A549 (cell line): Measurements from ENCODE around the gene ACOT7. TPM values are rescaled to one million over a fixed set of nuclear protein-coding genes. Genes with fewer than 3 reads are reported as not detected.
"Not testable (repeated sequence)": the region's sequence is repeated elsewhere in the genome, so short reads cannot be mapped to it uniquely, and the experiment has no call there.

Source experiments
- ATAC-seq, 2 experiments: fragments of 200-7000 bp in 1 of 2; fragments of >200 bp in 1 of 2; cut with Nextera tagmentation in 1 of 2; cut with Tn5 transposase in 1 of 2; 3 replicates each; pipeline versions ENCODE4 v1.8.0 to v1.9.1; 2018 to 2020; ENCODE audit warnings: mild to moderate bottlenecking in 1 of 2, moderate library complexity in 1 of 2
- CTCF ChIA-PET: fragments of 300-600 bp; sonication (Branson Sonifier 250); formaldehyde crosslinking; extraction: SDS; loops from one replicate; lab custom pipeline; 2021; ENCODE audit warnings: antibody characterized with exemption, inconsistent platforms; lab: Yijun Ruan, JAX
- POLR2A ChIA-PET: fragments of 350-600 bp; formaldehyde crosslinking; extraction: SDS; loops from one replicate; lab custom pipeline; 2021; ENCODE audit warnings: antibody characterized with exemption, inconsistent platforms; lab: Yijun Ruan, JAX
- DNase-seq, 2 experiments: peaks; one replicate each; pipeline versions ENCODE4 v3.0.0 to v3.0.0-alpha.2; 2011 to 2016; ENCODE audit warnings: low read depth in 1 of 2, low spot score in 1 of 2
- FAIRE-seq: peaks from 2 replicates; lab custom pipeline; 2011; peaks lifted over from hg19 to GRCh38; lab: Jason Lieb, UNC
- H3K27ac ChIP-seq, 2 experiments: fragments of >200 bp; sonication (Bioruptor Twin); formaldehyde crosslinking; 3 replicates each; pipeline ENCODE4 v1.5.1; 2016 to 2017
- H3K4me1 ChIP-seq: fragments of >200 bp; sonication (Bioruptor Twin); formaldehyde crosslinking; 3 replicates; pipeline ENCODE4 v1.6.1; 2016
- H3K4me2 ChIP-seq: fragments of >200 bp; sonication (Bioruptor Twin); formaldehyde crosslinking; 3 replicates; pipeline ENCODE4 v1.6.1; 2016
- H3K4me3 ChIP-seq: fragments of >200 bp; sonication (Bioruptor Twin); formaldehyde crosslinking; 3 replicates; pipeline ENCODE4 v1.5.1; 2016
- H3K9me3 ChIP-seq: fragments of >200 bp; sonication (Bioruptor Twin); formaldehyde crosslinking; 3 replicates; pipeline ENCODE4 v1.6.1; 2016
- CBX8 ChIP-seq: fragments of 200-600 bp; sonication (generic); IDR thresholded peaks from 2 replicates; pipeline ENCODE4 v1.6.1; 2016
- EP300 ChIP-seq, 2 experiments: fragments of >200 bp; sonication (Bioruptor Twin); formaldehyde crosslinking; IDR thresholded peaks; 2 replicates in 1 of 2; 3 replicates in 1 of 2; pipeline ENCODE4 v1.6.1; 2016 to 2017
- MAFK ChIP-seq: fragments of 450-650 bp; IDR thresholded peaks from 2 replicates; pipeline ENCODE4 v1.6.1; 2014; ENCODE audit not compliant: partially characterized antibody
- MAX ChIP-seq: IDR thresholded peaks from 2 replicates; pipeline ENCODE4 v1.6.1; 2012
- RARB ChIP-seq: fragments of 250-450 bp; sonication (Bioruptor Pico); IDR thresholded peaks from 2 replicates; pipeline ENCODE4 v1.8.0; 2021; ENCODE audit warnings: mild to moderate bottlenecking, moderate library complexity
- SMC3 ChIP-seq: fragments of >200 bp; sonication (Bioruptor Twin); formaldehyde crosslinking; IDR thresholded peaks from 3 replicates; pipeline ENCODE4 v1.6.1; 2018; ENCODE audit warnings: inconsistent platforms
- USF2 ChIP-seq: fragments of 450-650 bp; IDR thresholded peaks from 2 replicates; pipeline ENCODE4 v1.6.1; 2014; ENCODE audit warnings: antibody characterized with exemption
- WGBS: methylation state at CpG from one replicate; pipeline ENCODE4 v1.1.6; 2017; ENCODE audit errors: missing lambda C conversion rate; 5-methylcytosine and 5-hydroxymethylcytosine counted together
- polyA plus RNA-seq, 4 experiments: library from polyadenylated mRNA; depleted of rRNA in 3 of 4; stranded (reverse); fragments of >200 nt; fragmentation: RNase III in 1 of 4; extraction: RNeasy Plus Mini Kit Qiagen cat#74134 plus additional on column Dnase treatment in 1 of 4; gene quantifications; 2 replicates in 3 of 4; 3 replicates in 1 of 4; pipeline ENCODE4 v1.2.3, GENCODE V29; 2011 to 2017
- small RNA-seq, 6 experiments: library from RNA; depleted of rRNA; stranded (forward); fragments of <200 nt; gene quantifications; one replicate each; pipeline ENCODE3, GENCODE V24; 2012
- TF ChIP-seq, protein P1 (sequence below): fragments of >200 bp; sonication (Bioruptor Twin); formaldehyde crosslinking; IDR thresholded peaks from 3 replicates; pipeline ENCODE4 v1.6.1; 2016

Gene ACOT7
- polyA plus RNA-seq, 2 of the 4 experiments (the other 2 are of a cell fraction): 48.0 to 49.6 TPM

GRCh38 chr1:6219641-6220040 lies 173.9 kb downstream of the ACOT7 start:
- H3K4me2 ChIP-seq, H3K4me1 ChIP-seq, H3K4me3 ChIP-seq, H3K27ac ChIP-seq, POLR2A ChIA-PET, FAIRE-seq, DNase-seq, H3K9me3 ChIP-seq, ATAC-seq: not testable (repeated sequence)
- CTCF ChIA-PET: interaction anchor here (1.7 to 2.0 kb wide), 2 partner anchors 15 to 17 kb away, joined by 4 to 6 read pairs; no protein-coding TSS in a partner anchor
- WGBS: 91% methylated on average over 9 of the region's 11 CpGs

DNA sequence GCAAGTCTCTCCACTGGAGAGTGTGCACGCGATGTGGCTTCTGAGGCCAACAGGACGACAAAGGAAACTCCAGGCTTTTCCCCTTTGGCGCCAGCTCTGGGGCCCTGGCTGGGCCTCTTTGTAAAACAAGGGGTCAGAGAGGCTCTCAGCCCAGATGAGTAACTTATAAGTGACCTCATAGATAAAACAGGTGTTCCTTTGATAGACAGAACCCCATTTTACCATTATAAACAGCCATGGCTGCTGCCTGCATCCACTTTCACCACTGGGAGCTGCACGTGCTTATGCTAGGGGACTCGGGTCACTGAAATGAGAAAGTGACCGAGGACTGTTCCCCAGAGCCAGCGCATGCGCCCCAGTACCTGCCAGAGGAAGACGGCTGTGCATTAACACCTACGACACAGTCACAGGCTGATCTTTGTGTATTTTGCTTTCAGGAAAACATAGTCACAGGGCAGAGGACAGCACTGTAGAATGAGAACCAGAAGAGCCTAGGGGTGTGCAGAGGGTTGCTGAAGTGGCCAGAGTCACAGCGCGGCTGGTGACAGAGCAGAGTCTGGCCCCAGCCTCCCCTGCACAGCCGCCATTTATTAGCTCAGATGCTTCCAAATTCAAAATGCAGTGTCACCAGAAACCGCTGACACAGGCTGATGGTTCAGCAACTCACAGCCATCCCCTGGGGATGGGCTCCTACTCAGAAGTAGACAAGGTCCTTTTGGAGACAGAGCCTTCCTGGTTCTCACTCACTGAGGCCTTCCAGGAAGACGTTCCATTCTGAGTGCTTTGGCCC lies 175.0 kb downstream of the ACOT7 start:
- ATAC-seq: 0 out of 6 replicates have a peak, but pooled peaks of 1 of the 2 experiments have one; percentile 23
- DNase-seq: no peak
- no peak for FAIRE-seq
- TF ChIP-seq RARB (no peak), CBX8 (no peak), USF2 (no peak), MAX (no peak), EP300 (IDR thresholded peaks at IDR 0.05) (no peak), SMC3 (no peak), MAFK (peak; percentile 40)
- TF ChIP-seq, protein P1, sequence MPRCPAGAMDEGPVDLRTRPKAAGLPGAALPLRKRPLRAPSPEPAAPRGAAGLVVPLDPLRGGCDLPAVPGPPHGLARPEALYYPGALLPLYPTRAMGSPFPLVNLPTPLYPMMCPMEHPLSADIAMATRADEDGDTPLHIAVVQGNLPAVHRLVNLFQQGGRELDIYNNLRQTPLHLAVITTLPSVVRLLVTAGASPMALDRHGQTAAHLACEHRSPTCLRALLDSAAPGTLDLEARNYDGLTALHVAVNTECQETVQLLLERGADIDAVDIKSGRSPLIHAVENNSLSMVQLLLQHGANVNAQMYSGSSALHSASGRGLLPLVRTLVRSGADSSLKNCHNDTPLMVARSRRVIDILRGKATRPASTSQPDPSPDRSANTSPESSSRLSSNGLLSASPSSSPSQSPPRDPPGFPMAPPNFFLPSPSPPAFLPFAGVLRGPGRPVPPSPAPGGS: no peak
- POLR2A ChIA-PET: interaction anchor here (0.6 kb wide), 1 partner anchor 358 kb away, joined by 3 read pairs; no protein-coding TSS in a partner anchor
- Histone ChIP-seq H3K9me3 (no peaks in the 10 kb centered on the region), H3K27ac (no peak overlapping the region), H3K4me3 (no peak overlapping the region), H3K4me2 (no peak overlapping the region), H3K4me1 (no peaks in the 10 kb centered on the region)
- WGBS: 93% methylated on average over 16 of the region's 16 CpGs
- CTCF ChIA-PET: no interaction called here

Small RNA genes within 50 kb of the gene (small RNA-seq; reads per million reads assigned to genes)
- 0 reads per million in 6 experiments for gene MIR4252

Other genes starting within 250 kb of the ACOT7 start
- 0.17 and 0.21 TPM in 2 replicates for gene CHD5, start 213.4 kb downstream of the ACOT7 start, polyA plus RNA-seq (2011; rRNA removed)
- 0.44 to 0.66 TPM (median 0.54 TPM) in 3 replicates for gene CHD5, start 213.4 kb downstream of the ACOT7 start, polyA plus RNA-seq (2017; fragmentation: RNase III; extraction: RNeasy Plus Mini Kit Qiagen cat#74134 plus additional on column Dnase treatment)
- 221 and 373 TPM in 2 replicates for gene RPL22, start 194.2 kb downstream of the ACOT7 start, polyA plus RNA-seq (2011; rRNA removed)
- 374 to 377 TPM (median 375 TPM) in 3 replicates for gene RPL22, start 194.2 kb downstream of the ACOT7 start, polyA plus RNA-seq (2017; fragmentation: RNase III; extraction: RNeasy Plus Mini Kit Qiagen cat#74134 plus additional on column Dnase treatment)
- gene RNF207, start 187.6 kb downstream of the ACOT7 start, polyA plus RNA-seq (2011; rRNA removed): 11.3 and 17.9 TPM in 2 replicates
- gene RNF207, start 187.6 kb downstream of the ACOT7 start, polyA plus RNA-seq (2017; fragmentation: RNase III; extraction: RNeasy Plus Mini Kit Qiagen cat#74134 plus additional on column Dnase treatment): 24.6 to 28.0 TPM (median 27.6 TPM) in 3 replicates
- gene ICMT, start 157.8 kb downstream of the ACOT7 start, polyA plus RNA-seq (2011; rRNA removed): 64.6 and 71.4 TPM in 2 replicates
- 63.9 to 97.2 TPM (median 84.6 TPM) in 3 replicates for gene ICMT, start 157.8 kb downstream of the ACOT7 start, polyA plus RNA-seq (2017; fragmentation: RNase III; extraction: RNeasy Plus Mini Kit Qiagen cat#74134 plus additional on column Dnase treatment)
- not detected in 2 replicates for gene HES3, start 149.6 kb downstream of the ACOT7 start, polyA plus RNA-seq (2011; rRNA removed)
- not detected in 3 replicates for gene HES3, start 149.6 kb downstream of the ACOT7 start, polyA plus RNA-seq (2017; fragmentation: RNase III; extraction: RNeasy Plus Mini Kit Qiagen cat#74134 plus additional on column Dnase treatment)
- 0.56 and 0.81 TPM in 2 replicates for gene GPR153, start 132.7 kb downstream of the ACOT7 start, polyA plus RNA-seq (2011; rRNA removed)
- 1.1 to 1.5 TPM (median 1.4 TPM) in 3 replicates for gene GPR153, start 132.7 kb downstream of the ACOT7 start, polyA plus RNA-seq (2017; fragmentation: RNase III; extraction: RNeasy Plus Mini Kit Qiagen cat#74134 plus additional on column Dnase treatment)
- gene HES2, start 26.2 kb upstream of the ACOT7 start, polyA plus RNA-seq (2011; rRNA removed): 1.8 and 2.0 TPM in 2 replicates
- 0.75 to 1.3 TPM (median 0.79 TPM) in 3 replicates for gene HES2, start 26.2 kb upstream of the ACOT7 start, polyA plus RNA-seq (2017; fragmentation: RNase III; extraction: RNeasy Plus Mini Kit Qiagen cat#74134 plus additional on column Dnase treatment)
- 0.13 and 0.22 TPM in 2 replicates for gene ESPN, start 31.0 kb upstream of the ACOT7 start, polyA plus RNA-seq (2011; rRNA removed)
- 0.17 to 0.28 TPM (median 0.18 TPM) in 3 replicates for gene ESPN, start 31.0 kb upstream of the ACOT7 start, polyA plus RNA-seq (2017; fragmentation: RNase III; extraction: RNeasy Plus Mini Kit Qiagen cat#74134 plus additional on column Dnase treatment)
- gene TNFRSF25, start 72.4 kb upstream of the ACOT7 start, polyA plus RNA-seq (2011; rRNA removed): 0.65 and 0.85 TPM in 2 replicates
- 3.0 to 4.5 TPM (median 3.4 TPM) in 3 replicates for gene TNFRSF25, start 72.4 kb upstream of the ACOT7 start, polyA plus RNA-seq (2017; fragmentation: RNase III; extraction: RNeasy Plus Mini Kit Qiagen cat#74134 plus additional on column Dnase treatment)
- 0.75 and 0.84 TPM in 2 replicates for gene PLEKHG5, start 97.9 kb upstream of the ACOT7 start, polyA plus RNA-seq (2011; rRNA removed)
- gene PLEKHG5, start 97.9 kb upstream of the ACOT7 start, polyA plus RNA-seq (2017; fragmentation: RNase III; extraction: RNeasy Plus Mini Kit Qiagen cat#74134 plus additional on column Dnase treatment): 2.4 to 3.4 TPM (median 3.1 TPM) in 3 replicates
- 19.0 and 19.3 TPM in 2 replicates for gene NOL9, start 160.7 kb upstream of the ACOT7 start, polyA plus RNA-seq (2011; rRNA removed)
- 4.4 to 6.4 TPM (median 4.8 TPM) in 3 replicates for gene NOL9, start 160.7 kb upstream of the ACOT7 start, polyA plus RNA-seq (2017; fragmentation: RNase III; extraction: RNeasy Plus Mini Kit Qiagen cat#74134 plus additional on column Dnase treatment)
- not detected in 2 replicates for gene TAS1R1, start 161.5 kb upstream of the ACOT7 start, polyA plus RNA-seq (2011; rRNA removed)
- gene TAS1R1, start 161.5 kb upstream of the ACOT7 start, polyA plus RNA-seq (2017; fragmentation: RNase III; extraction: RNeasy Plus Mini Kit Qiagen cat#74134 plus additional on column Dnase treatment): 0.04 TPM in 1 of 3 replicates, not detected in the others
- gene ZBTB48, start 186.2 kb upstream of the ACOT7 start, polyA plus RNA-seq (2011; rRNA removed): 5.8 and 8.0 TPM in 2 replicates
- 11.3 to 13.4 TPM (median 13.1 TPM) in 3 replicates for gene ZBTB48, start 186.2 kb upstream of the ACOT7 start, polyA plus RNA-seq (2017; fragmentation: RNase III; extraction: RNeasy Plus Mini Kit Qiagen cat#74134 plus additional on column Dnase treatment)
- gene KLHL21, start 209.1 kb upstream of the ACOT7 start, polyA plus RNA-seq (2011; rRNA removed): 3.3 and 3.5 TPM in 2 replicates
- gene KLHL21, start 209.1 kb upstream of the ACOT7 start, polyA plus RNA-seq (2017; fragmentation: RNase III; extraction: RNeasy Plus Mini Kit Qiagen cat#74134 plus additional on column Dnase treatment): 9.2 to 10.5 TPM (median 10.2 TPM) in 3 replicates
- 4.3 TPM in 2 replicates for gene PHF13, start 220.0 kb upstream of the ACOT7 start, polyA plus RNA-seq (2011; rRNA removed)
- 8.9 to 10.5 TPM (median 10.4 TPM) in 3 replicates for gene PHF13, start 220.0 kb upstream of the ACOT7 start, polyA plus RNA-seq (2017; fragmentation: RNase III; extraction: RNeasy Plus Mini Kit Qiagen cat#74134 plus additional on column Dnase treatment)
- 6.5 and 7.2 TPM in 2 replicates for gene THAP3, start 231.1 kb upstream of the ACOT7 start, polyA plus RNA-seq (2011; rRNA removed)
- gene THAP3, start 231.1 kb upstream of the ACOT7 start, polyA plus RNA-seq (2017; fragmentation: RNase III; extraction: RNeasy Plus Mini Kit Qiagen cat#74134 plus additional on column Dnase treatment): 10.8 to 12.5 TPM (median 12.0 TPM) in 3 replicates